Uterus (tissue), 4 donors: Measurements from ENCODE around the gene TOX2. TPM values are rescaled to one million over a fixed set of nuclear protein-coding genes. Genes with fewer than 3 reads are reported as not detected.

Source experiments
- DNase-seq, 2 donors: peaks; one replicate each; pipeline ENCODE4 v3.0.0-alpha.2; 2019 to 2020
- H3K27ac ChIP-seq, 2 donors: fragments of 200-600 bp; sonication (generic); 1 replicate in 1 of 2; 2 replicates in 1 of 2; pipeline ENCODE4 v1.5.1; 2016 to 2018
- H3K27me3 ChIP-seq, 2 donors: fragments of 200-600 bp; sonication (generic); one replicate each; pipeline ENCODE4 v1.5.1; 2018 to 2019; ENCODE audit warnings: control low read depth in 1 of 2
- H3K36me3 ChIP-seq, 2 donors: fragments of 200-600 bp; sonication (generic); one replicate each; pipeline ENCODE4 v1.5.1; 2019; ENCODE audit warnings: control low read depth in 1 of 2
- H3K4me1 ChIP-seq, 2 donors: fragments of 200-600 bp; sonication (generic); one replicate each; pipeline ENCODE4 v1.5.1; 2018 to 2019; ENCODE audit warnings: control low read depth in 1 of 2
- H3K4me3 ChIP-seq, 2 donors: fragments of 200-600 bp; sonication (generic); 1 replicate in 1 of 2; 2 replicates in 1 of 2; pipeline ENCODE4 v1.5.1; 2018 to 2019; ENCODE audit warnings: mild to moderate bottlenecking in 1 of 2
- H3K9me3 ChIP-seq, 2 donors: fragments of 200-600 bp; sonication (generic); one replicate each; pipeline ENCODE4 v1.5.1; 2019; ENCODE audit warnings: control low read depth in 1 of 2
- POLR2A ChIP-seq, 2 donors: fragments of 450-650 bp; IDR thresholded peaks; one replicate each; pipeline ENCODE4 v1.6.1; 2016; ENCODE audit warnings: antibody characterized with exemption in 2 of 2, mild to moderate bottlenecking in 1 of 2, moderate library complexity in 1 of 2
- intact Hi-C: fragments of 100-400 bp; cut with DNase I; formaldehyde crosslinking; loops from one replicate; pipeline ENCODE4 v1.15.1; 2023; ENCODE audit warnings: low total_unique reads
- total RNA-seq, 4 donors: library from RNA; depleted of rRNA in 3 of 4; stranded (reverse); fragments of >200 nt in 3 of 4; gene quantifications; one replicate each; pipeline versions ENCODE4 v1.1.0 to v1.2.4, GENCODE V29; 2014 to 2023
- TF ChIP-seq, protein P1 (sequence below), 4 experiments: fragments of 200-600 bp in 2 of 4; fragments of 450-650 bp in 2 of 4; sonication (generic) in 2 of 4; IDR thresholded peaks; one replicate each; pipeline ENCODE4 v1.5.1; 2016 to 2019; ENCODE audit warnings: antibody characterized with exemption in 4 of 4, mild to moderate bottlenecking in 2 of 4, moderate library complexity in 1 of 4
- donor health status: DM: yes; HTN: yes; CAD: no.

The TOX2 gene
- total RNA-seq, 4 donors from 2014 or later = 0.26 to 4.8 (median 0.28) TPM; not detected in 1

GRCh38 chr20:44079291-44079690, 164.6 kb downstream of the TOX2 start:
- intact Hi-C loops = no loop called here
- no peak for TF ChIP-seq POLR2A (IDR thresholded peaks at IDR 0.05)

DNA sequence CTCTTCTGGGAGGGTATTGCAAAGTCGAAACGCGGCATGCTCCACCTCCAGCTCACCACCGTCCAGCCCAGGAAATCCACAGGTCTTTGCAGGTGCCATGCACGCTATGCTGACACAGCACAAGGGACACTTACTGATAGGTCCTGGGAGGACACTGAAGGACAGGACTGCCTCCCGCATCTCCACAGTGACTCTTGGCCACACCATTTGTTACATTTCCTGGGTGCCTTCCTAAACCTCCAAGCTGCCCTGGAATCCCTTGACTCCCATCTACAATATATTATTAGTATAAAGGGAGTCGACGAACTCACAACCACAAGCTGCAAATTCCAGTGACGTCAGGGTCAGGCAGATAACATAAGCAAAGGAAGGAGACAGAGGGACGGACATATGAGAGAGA, 165.4 kb downstream of the TOX2 start:
- Histone ChIP-seq H3K36me3 (no peaks in the 10 kb centered on the region), H3K4me1 (no peaks in the 10 kb centered on the region), H3K9me3 (no peaks in the 10 kb centered on the region), H3K27me3 (no peaks in the 10 kb centered on the region), H3K4me3 (no peak overlapping the region), H3K27ac (no peak overlapping the region)
- no peak for DNase-seq
- TF ChIP-seq, protein P1, sequence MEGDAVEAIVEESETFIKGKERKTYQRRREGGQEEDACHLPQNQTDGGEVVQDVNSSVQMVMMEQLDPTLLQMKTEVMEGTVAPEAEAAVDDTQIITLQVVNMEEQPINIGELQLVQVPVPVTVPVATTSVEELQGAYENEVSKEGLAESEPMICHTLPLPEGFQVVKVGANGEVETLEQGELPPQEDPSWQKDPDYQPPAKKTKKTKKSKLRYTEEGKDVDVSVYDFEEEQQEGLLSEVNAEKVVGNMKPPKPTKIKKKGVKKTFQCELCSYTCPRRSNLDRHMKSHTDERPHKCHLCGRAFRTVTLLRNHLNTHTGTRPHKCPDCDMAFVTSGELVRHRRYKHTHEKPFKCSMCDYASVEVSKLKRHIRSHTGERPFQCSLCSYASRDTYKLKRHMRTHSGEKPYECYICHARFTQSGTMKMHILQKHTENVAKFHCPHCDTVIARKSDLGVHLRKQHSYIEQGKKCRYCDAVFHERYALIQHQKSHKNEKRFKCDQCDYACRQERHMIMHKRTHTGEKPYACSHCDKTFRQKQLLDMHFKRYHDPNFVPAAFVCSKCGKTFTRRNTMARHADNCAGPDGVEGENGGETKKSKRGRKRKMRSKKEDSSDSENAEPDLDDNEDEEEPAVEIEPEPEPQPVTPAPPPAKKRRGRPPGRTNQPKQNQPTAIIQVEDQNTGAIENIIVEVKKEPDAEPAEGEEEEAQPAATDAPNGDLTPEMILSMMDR (IDR thresholded peaks at IDR 0.05) = no peak
- TF ChIP-seq POLR2A (IDR thresholded peaks at IDR 0.05) = no peak
- intact Hi-C loops = loop anchor here (5.0 kb wide), 1 partner anchor 328 kb away; no protein-coding TSS in a partner anchor

More at GRCh38 chr20:44079291-44079690, 164.6 kb downstream of the TOX2 start:
- Histone ChIP-seq H3K4me1 (no peaks in the 10 kb centered on the region), H3K36me3 (no peaks in the 10 kb centered on the region), H3K4me3 (no peak overlapping the region), H3K27me3 (no peaks in the 10 kb centered on the region), H3K27ac (no peak overlapping the region), H3K9me3 (no peaks in the 10 kb centered on the region)
- DNase-seq = no peak

DNA sequence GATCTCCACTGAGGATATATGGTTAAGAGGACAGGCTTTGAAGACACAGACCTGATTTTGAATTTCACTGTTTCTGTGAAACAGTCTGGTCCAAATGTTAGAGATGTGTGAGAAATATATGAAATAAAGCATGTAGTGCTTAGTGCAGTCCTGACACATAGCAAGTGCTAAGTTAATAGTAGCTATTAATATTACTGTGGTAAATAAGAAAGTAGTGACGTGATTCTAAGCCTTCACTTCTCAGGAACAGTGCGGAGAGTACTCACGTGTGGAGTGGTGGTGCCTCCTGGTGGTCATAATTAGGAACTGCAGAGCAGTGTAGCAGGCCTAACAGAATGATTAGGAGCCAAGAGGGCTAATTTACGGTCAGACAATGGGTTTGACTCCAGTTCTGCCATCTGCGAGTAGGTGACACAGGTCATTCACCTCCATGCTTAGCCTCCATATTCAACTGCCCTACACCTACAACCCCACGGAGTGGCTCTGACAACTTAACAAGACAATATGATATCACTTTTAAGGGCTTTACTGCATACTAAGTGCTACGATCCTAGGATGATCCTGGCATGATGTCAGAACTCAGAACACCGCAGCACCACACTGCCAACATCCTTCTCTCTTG, 166.1 kb downstream of the TOX2 start:
- intact Hi-C loops = loop anchor here (5.0 kb wide), 1 partner anchor 328 kb away; no protein-coding TSS in a partner anchor
- Histone ChIP-seq H3K9me3 (no peaks in the 10 kb centered on the region), H3K27me3 (no peaks in the 10 kb centered on the region), H3K27ac (no peak overlapping the region), H3K36me3 (no peaks in the 10 kb centered on the region), H3K4me1 (no peaks in the 10 kb centered on the region), H3K4me3 (no peak overlapping the region)
- no peak for TF ChIP-seq POLR2A (IDR thresholded peaks at IDR 0.05)
- TF ChIP-seq, protein P1 (IDR thresholded peaks at IDR 0.05) = peak; percentile 93 to 98 (median 98)
- peak; percentile 65 to 66 for DNase-seq

DNA sequence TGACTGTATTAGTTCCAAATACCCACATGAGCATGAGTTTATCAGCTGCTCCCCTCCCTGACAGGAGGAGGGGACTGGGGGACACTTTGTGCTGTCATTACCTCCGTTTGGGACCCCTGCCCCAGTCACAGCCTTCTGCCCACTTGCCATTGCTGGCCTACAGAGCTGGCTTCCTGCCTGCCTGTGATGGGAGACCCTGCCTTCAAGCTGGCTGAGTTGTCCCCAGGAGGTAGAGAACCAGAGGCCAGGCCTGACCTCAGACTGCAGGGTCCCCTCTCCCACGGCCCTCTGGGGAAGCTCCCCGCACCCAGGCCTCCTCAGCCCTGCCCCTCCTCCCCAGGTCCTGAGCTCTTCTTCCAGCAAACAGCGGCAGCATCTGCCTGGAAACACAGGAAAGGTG, 166.8 kb downstream of the TOX2 start:
- intact Hi-C loops = loop anchor here (5.0 kb wide), 1 partner anchor 329 kb away; no protein-coding TSS in a partner anchor
- TF ChIP-seq, protein P1 (IDR thresholded peaks at IDR 0.05) = no peak
- TF ChIP-seq POLR2A (IDR thresholded peaks at IDR 0.05) = no peak
- H3K4me3 ChIP-seq = no peak overlapping the region
- DNase-seq = no peak
- H3K4me1 ChIP-seq = no peaks in the 10 kb centered on the region
- no peaks in the 10 kb centered on the region for H3K36me3 ChIP-seq
- no peaks in the 10 kb centered on the region for H3K27me3 ChIP-seq
- H3K27ac ChIP-seq = no peak overlapping the region
- no peaks in the 10 kb centered on the region for H3K9me3 ChIP-seq

DNA sequence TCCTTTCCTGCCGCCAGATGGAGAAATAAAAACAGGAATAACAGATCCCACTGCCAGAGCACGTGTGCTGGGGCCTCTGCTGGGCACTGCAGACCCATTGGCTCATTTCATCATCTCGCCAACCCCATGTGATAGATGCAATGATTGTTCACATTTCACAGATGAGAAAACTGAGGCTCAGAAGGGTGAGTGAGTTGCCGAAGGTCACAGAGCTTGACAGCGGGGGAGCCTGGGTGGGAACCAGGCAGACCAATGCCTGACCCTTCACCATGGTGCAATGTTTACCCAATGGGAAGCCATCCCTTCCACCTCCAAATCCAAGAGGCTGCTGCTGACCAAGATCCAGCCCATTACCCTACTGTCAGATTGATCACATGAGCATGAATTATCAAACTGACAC, 167.2 kb downstream of the TOX2 start:
- no peaks in the 10 kb centered on the region for H3K4me1 ChIP-seq
- intact Hi-C loops = loop anchor here (5.0 kb wide), 1 partner anchor 330 kb away; no protein-coding TSS in a partner anchor
- H3K27ac ChIP-seq = no peak overlapping the region
- no peak for TF ChIP-seq POLR2A (IDR thresholded peaks at IDR 0.05)
- TF ChIP-seq, protein P1 (IDR thresholded peaks at IDR 0.05) = no peak
- DNase-seq = no peak
- no peaks in the 10 kb centered on the region for H3K9me3 ChIP-seq
- no peak overlapping the region for H3K4me3 ChIP-seq
- H3K27me3 ChIP-seq = no peaks in the 10 kb centered on the region
- no peaks in the 10 kb centered on the region for H3K36me3 ChIP-seq
